Colonic mucosa (tissue), 4 donors: ENCODE data around the gene LIAS. TPM values are rescaled to one million over a fixed set of nuclear protein-coding genes. Genes with fewer than 3 reads are reported as not detected.

Experiments used
- DNase-seq: peaks from one replicate; pipeline ENCODE4 v3.0.0-alpha.2; 2020
- H3K27ac ChIP-seq: fragments of 200-600 bp; one replicate; pipeline ENCODE4 v1.8.0; 2021
- H3K27me3 ChIP-seq: fragments of 200-600 bp; one replicate; pipeline ENCODE4 v1.8.0; 2021
- H3K36me3 ChIP-seq: fragments of 200-600 bp; one replicate; pipeline ENCODE4 v1.8.0; 2021
- H3K4me1 ChIP-seq: fragments of 200-600 bp; one replicate; pipeline ENCODE4 v1.8.0; 2021; ENCODE audit warnings: mild to moderate bottlenecking
- H3K4me3 ChIP-seq: fragments of 200-600 bp; one replicate; pipeline ENCODE4 v1.8.0; 2021
- H3K9ac ChIP-seq, 2 donors: one replicate each; pipeline ENCODE4 v1.7.0; 2013; ENCODE audit warnings: control low read depth in 2 of 2, low read depth in 2 of 2, low read length in 2 of 2
- H3K9me3 ChIP-seq: fragments of 200-600 bp; one replicate; pipeline ENCODE4 v1.8.0; 2021
- intact Hi-C: fragments of 100-400 bp; cut with DNase I; formaldehyde crosslinking; loops from one replicate; pipeline ENCODE4 v1.14.1; 2022
- total RNA-seq, 2 donors: library from RNA; stranded (reverse); fragmentation: NEBNext Ultra II Directional in 1 of 2; extraction: Animal tissue kit (Norgen Biotek cat#: 25700) in 1 of 2; gene quantifications; one replicate each; pipeline ENCODE4 v1.2.1, GENCODE V29; 2021
- TF ChIP-seq, protein P1 (sequence below): fragments of 200-600 bp; IDR thresholded peaks from one replicate; pipeline ENCODE4 v1.8.0; 2022; ENCODE audit warnings: antibody characterized with exemption, mild to moderate bottlenecking
- donor health status: healthy.
- donor health status: DM: no; HTN: no; CAD: no.
- donor health status: DM: no; HTN: no; CAD: no.

Gene LIAS
- total RNA-seq, 2 donors from 2014 or later, result 21.1 to 28.3 TPM

DNA sequence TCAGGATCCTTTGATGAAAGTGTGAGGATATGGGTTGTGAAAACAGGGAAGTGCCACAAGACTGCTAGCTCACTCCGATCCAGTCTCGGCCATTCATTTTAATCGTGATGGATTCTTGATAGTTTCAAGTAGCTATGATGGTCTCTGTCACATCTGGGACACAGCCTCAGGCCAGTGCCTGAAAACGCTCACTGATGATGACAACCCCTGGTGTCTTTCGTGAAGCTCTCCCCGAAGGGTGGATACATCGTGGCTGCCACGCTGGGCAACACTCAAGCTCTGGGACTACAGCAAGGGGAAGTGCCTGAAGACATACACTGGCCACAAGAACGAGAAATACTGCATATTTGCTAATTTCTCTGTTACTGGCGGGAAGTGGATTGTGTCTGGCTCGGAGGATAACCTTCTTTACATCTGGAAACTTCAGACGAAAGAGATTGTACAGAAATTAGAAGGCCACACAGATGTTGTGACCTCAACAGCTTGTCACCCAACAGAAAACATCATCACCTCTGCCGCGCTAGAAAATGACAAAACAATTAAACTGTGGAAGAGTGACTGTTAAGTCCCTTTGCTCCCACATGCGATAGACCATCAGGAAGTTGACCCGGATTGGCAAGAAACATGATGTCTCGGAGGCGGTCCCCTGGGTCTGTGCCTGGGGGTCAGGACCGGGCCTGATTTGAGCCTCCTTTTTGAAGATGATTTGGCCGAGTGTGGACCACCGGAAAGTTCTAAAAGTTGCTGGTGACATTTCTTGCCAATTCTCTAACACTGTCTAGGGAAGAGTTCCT, 22.2 kb downstream of the LIAS start:
- no peak overlapping the region for H3K4me3 ChIP-seq

DNA sequence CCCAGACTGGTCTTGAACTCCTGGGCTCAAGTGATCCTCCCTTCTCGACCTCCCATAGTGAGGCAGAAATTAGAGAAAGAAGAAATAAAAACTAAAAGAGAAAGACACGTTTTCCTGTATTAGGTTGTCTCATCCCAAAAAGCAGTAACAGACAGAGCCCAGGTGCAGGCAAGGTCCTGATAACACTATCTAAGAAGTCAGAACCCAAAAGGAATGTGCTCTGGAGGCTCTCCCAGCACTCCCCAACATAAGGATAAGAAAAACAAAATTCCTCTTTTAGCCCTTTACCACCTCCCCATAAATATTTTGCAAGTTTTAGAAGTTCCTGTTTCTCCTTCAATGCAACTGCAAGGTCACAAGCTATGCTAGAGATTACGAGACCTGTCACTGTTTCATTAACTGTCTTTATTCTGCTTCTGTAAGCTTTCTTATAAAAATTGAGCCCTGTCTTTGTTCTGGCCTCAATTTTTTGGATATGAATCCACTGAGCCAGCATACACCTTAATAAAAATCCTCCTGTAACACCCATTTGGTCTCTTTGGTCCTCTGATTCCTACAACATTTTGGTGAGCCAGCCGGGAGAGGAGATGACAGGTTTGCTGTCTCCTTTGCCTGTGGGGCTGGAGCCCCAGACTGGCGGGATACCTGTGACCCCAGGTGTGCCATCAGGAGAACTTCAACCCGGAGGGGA, 25.9 kb downstream of the LIAS start:
- no peaks in the 10 kb centered on the region for H3K27me3 ChIP-seq
- H3K9ac ChIP-seq, result no peak overlapping the region
- no peaks in the 10 kb centered on the region for H3K4me1 ChIP-seq
- TF ChIP-seq, protein P1, sequence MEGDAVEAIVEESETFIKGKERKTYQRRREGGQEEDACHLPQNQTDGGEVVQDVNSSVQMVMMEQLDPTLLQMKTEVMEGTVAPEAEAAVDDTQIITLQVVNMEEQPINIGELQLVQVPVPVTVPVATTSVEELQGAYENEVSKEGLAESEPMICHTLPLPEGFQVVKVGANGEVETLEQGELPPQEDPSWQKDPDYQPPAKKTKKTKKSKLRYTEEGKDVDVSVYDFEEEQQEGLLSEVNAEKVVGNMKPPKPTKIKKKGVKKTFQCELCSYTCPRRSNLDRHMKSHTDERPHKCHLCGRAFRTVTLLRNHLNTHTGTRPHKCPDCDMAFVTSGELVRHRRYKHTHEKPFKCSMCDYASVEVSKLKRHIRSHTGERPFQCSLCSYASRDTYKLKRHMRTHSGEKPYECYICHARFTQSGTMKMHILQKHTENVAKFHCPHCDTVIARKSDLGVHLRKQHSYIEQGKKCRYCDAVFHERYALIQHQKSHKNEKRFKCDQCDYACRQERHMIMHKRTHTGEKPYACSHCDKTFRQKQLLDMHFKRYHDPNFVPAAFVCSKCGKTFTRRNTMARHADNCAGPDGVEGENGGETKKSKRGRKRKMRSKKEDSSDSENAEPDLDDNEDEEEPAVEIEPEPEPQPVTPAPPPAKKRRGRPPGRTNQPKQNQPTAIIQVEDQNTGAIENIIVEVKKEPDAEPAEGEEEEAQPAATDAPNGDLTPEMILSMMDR, result no peak
- DNase-seq, result no peak
- intact Hi-C loops, result no loop called here
- H3K4me3 ChIP-seq, result no peak overlapping the region
- H3K27ac ChIP-seq, result no peak overlapping the region
- H3K36me3 ChIP-seq, result no peaks in the 10 kb centered on the region
- H3K9me3 ChIP-seq, result no peaks in the 10 kb centered on the region

More for the DNA sequence above, 22.2 kb downstream of the LIAS start:
- H3K27ac ChIP-seq, result no peak overlapping the region
- no peaks in the 10 kb centered on the region for H3K9me3 ChIP-seq
- no peaks in the 10 kb centered on the region for H3K4me1 ChIP-seq
- TF ChIP-seq, protein P1, result no peak
- no peaks in the 10 kb centered on the region for H3K27me3 ChIP-seq
- DNase-seq, result no peak
- no peak overlapping the region for H3K9ac ChIP-seq
- no peaks in the 10 kb centered on the region for H3K36me3 ChIP-seq
- intact Hi-C loops, result no loop called here

DNA sequence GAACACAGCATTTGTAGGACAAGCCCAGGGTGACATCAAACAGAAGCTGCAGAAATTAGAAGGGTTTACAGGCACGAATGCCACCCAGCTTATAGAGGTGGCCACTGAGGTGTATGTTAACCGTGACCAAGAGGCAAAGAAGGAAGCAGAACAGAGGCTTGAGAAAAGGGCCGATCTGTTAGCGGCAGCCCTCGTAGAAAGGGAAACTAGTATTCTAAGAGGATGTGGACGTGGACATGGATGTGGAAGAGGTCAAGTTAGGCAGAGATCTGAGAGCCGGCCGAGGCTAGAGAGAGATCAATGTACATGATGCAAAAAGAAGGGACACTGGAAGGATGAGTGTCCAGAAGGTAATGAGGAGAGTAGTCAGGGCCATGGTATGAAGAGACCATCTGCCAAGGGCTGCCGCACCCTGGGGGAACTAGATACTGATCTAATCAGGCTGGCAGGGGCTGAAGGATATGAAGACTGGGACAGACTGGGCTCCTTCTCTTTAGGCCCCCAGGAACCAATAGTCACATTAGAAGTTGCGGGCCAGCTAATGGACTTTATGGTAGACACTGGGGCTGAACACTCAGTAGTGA, 27.5 kb downstream of the LIAS start:
- TF ChIP-seq, protein P1, result no peak
- H3K36me3 ChIP-seq, result no peaks in the 10 kb centered on the region
- H3K9ac ChIP-seq, result no peak overlapping the region
- intact Hi-C loops, result no loop called here
- H3K4me3 ChIP-seq, result no peak overlapping the region
- DNase-seq, result no peak
- H3K9me3 ChIP-seq, result no peaks in the 10 kb centered on the region
- H3K4me1 ChIP-seq, result no peaks in the 10 kb centered on the region
- H3K27me3 ChIP-seq, result no peaks in the 10 kb centered on the region
- H3K27ac ChIP-seq, result no peak overlapping the region

DNA sequence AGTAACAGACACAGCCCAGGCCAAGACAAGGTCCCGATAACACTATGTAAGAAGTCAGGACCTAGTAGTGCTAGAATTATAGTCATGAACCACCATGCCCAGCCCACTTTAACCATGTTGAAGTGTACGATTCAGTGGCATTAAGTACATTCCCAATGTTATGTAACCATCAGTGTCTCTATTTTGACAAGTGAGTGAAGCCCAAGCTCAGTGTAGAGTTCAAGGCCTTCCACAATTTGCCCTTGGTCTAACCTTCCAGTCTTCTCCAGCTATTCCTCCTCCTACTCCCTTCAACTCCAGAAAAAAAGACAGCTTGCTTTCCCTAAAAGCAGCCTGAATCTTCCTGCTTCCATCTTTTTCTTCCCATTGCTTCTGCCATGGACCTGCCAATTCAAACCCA, 31.5 kb downstream of the LIAS start:
- Histone ChIP-seq H3K27me3 (no peaks in the 10 kb centered on the region), H3K9ac (no peak overlapping the region), H3K27ac (no peak overlapping the region), H3K4me3 (no peak overlapping the region), H3K4me1 (no peaks in the 10 kb centered on the region), H3K9me3 (no peaks in the 10 kb centered on the region), H3K36me3 (no peaks in the 10 kb centered on the region)
- intact Hi-C loops, result no loop called here
- DNase-seq, result no peak
- TF ChIP-seq, protein P1, result no peak

DNA sequence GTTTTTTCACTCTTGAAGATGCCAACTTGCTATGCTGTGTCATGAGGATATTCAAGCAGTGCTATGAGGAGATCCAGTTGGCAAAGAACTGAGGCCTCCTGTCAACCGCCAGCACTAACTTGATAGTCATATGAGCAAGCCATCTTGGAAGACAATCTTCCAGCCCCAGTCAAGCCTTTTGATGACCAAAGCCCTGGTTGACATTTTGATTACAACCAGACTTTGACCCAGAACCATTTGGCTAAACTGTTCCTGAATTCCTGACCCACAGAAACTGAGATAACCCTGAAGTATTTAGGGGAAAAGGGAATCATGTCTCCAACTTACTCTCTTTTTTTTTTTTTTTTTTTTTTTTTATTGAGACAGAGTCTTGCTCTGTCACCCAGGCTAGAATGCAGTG, 35.5 kb downstream of the LIAS start:
- intact Hi-C loops, result no loop called here
- TF ChIP-seq, protein P1, result no peak
- DNase-seq, result no peak

More for the DNA sequence above, 35.5 kb downstream of the LIAS start:
- Histone ChIP-seq H3K27me3 (no peaks in the 10 kb centered on the region), H3K9me3 (no peaks in the 10 kb centered on the region), H3K9ac (no peak overlapping the region), H3K36me3 (no peaks in the 10 kb centered on the region), H3K4me3 (no peak overlapping the region), H3K27ac (no peak overlapping the region), H3K4me1 (no peaks in the 10 kb centered on the region)
